GM12878 (cell line): ENCODE data around the gene HOXD11. TPM values are rescaled to one million over a fixed set of nuclear protein-coding genes. Genes with fewer than 3 reads are reported as not detected.
A peak's percentile ranks its signal among the peaks of the same experiment; 100 is the strongest.

Source experiments
- ATAC-seq: fragments of 200-7000 bp; cut with Tn5 transposase; 3 replicates; pipeline ENCODE4 v1.9.1; 2020; ENCODE audit warnings: mild to moderate bottlenecking, moderate library complexity
- BruUV-seq: library from RNA; stranded (reverse); fragments of 400-500 nt; replicated peaks from 2 replicates; lab custom pipeline; 2021; lab: Mats Ljungman, UMichigan
- CTCF ChIA-PET: fragments of 300-600 bp; sonication (Branson Sonifier 250); formaldehyde crosslinking; extraction: SDS; loops from one replicate; lab custom pipeline; 2021; ENCODE audit warnings: inconsistent platforms; lab: Yijun Ruan, JAX
- POLR2A ChIA-PET: fragments of 350-600 bp; formaldehyde crosslinking; extraction: SDS; loops from one replicate; lab custom pipeline; 2021; ENCODE audit warnings: inconsistent platforms; lab: Charles Lee
- RAD21 ChIA-PET: fragments of 300-600 bp; sonication (Branson Sonifier 250); formaldehyde crosslinking; loops from one replicate; lab custom pipeline; 2023; ENCODE audit warnings: antibody characterized with exemption; ENCODE audit not compliant: unreplicated experiment; lab: Charles Lee
- SMC1A ChIA-PET: fragments of 300-600 bp; sonication (Branson Sonifier 250); formaldehyde crosslinking; loops from one replicate; lab custom pipeline; 2023; ENCODE audit not compliant: unreplicated experiment, uncharacterized antibody; lab: Charles Lee
- DNase-seq: peaks from one replicate; pipeline ENCODE4 v3.0.0-alpha.2; 2011; ENCODE audit warnings: low read depth, low spot score
- FAIRE-seq: peaks from 3 replicates; lab custom pipeline; 2011; peaks lifted over from hg19 to GRCh38; lab: Jason Lieb, UNC
- H2AFZ ChIP-seq: 2 replicates; pipeline ENCODE4 v1.6.0; 2011; ENCODE audit warnings: low read depth, low read length, control low read depth; ENCODE audit not compliant: control insufficient read depth
- H3K27ac ChIP-seq: 2 replicates; pipeline ENCODE4 v1.5.1; 2011; ENCODE audit warnings: control low read depth; ENCODE audit not compliant: control insufficient read depth, insufficient read depth
- H3K27me3 ChIP-seq, 2 experiments: replicated peaks in 1 of 2; 2 replicates each; pipeline versions ENCODE4 v1.6.0 to v1.6.1; 2011; ENCODE audit warnings: low read length in 1 of 2; ENCODE audit not compliant: control insufficient read depth in 2 of 2, insufficient read depth in 2 of 2
- H3K36me3 ChIP-seq, 2 experiments: 2 replicates each; pipeline ENCODE4 v1.5.1; 2011; ENCODE audit warnings: low read length in 1 of 2; ENCODE audit not compliant: control insufficient read depth in 2 of 2, insufficient read depth in 2 of 2
- H3K4me1 ChIP-seq: 2 replicates; pipeline ENCODE4 v1.6.1; 2011; ENCODE audit warnings: mild to moderate bottlenecking, low read length, moderate library complexity, mixed read lengths; ENCODE audit not compliant: control insufficient read depth, insufficient read depth
- H3K4me2 ChIP-seq: 2 replicates; pipeline ENCODE4 v1.6.0; 2011; ENCODE audit warnings: control low read depth; ENCODE audit not compliant: control insufficient read depth, insufficient read depth
- H3K4me3 ChIP-seq: fragments of 200-600 bp; sonication (generic); 2 replicates; pipeline ENCODE4 v1.5.1; 2016
- H3K79me2 ChIP-seq: 2 replicates; pipeline ENCODE4 v1.6.0; 2011; ENCODE audit warnings: low read length; ENCODE audit not compliant: control insufficient read depth, insufficient read depth
- H3K9ac ChIP-seq: 2 replicates; pipeline ENCODE4 v1.8.0; 2011; ENCODE audit warnings: low read length, control low read depth, mixed read lengths; ENCODE audit not compliant: control insufficient read depth, insufficient read depth
- H3K9me3 ChIP-seq: replicated peaks from 3 replicates; pipeline ENCODE4 v1.5.1; 2011; ENCODE audit warnings: mild to moderate bottlenecking, low read length; ENCODE audit not compliant: control insufficient read depth, insufficient read depth
- H4K20me1 ChIP-seq: 2 replicates; pipeline ENCODE4 v1.6.0; 2011; ENCODE audit not compliant: control insufficient read depth, insufficient read depth
- BACH1 ChIP-seq: fragments of 450-650 bp; IDR thresholded peaks from 2 replicates; pipeline ENCODE4 v1.6.1; 2017; ENCODE audit warnings: mild to moderate bottlenecking, borderline replicate concordance
- EGR1 ChIP-seq, 2 experiments: IDR thresholded peaks; 1 replicate in 1 of 2; 2 replicates in 1 of 2; pipeline ENCODE4 v1.6.1; 2011 to 2012; ENCODE audit warnings: low read depth in 2 of 2, low read length in 2 of 2, borderline replicate concordance in 1 of 2, mild to moderate bottlenecking in 1 of 2, moderate library complexity in 1 of 2
- FOXM1 ChIP-seq: IDR thresholded peaks from 2 replicates; pipeline ENCODE4 v1.6.1; 2012; ENCODE audit warnings: low read depth, mild to moderate bottlenecking, inconsistent platforms, low read length, moderate library complexity
- IKZF2 ChIP-seq, 2 experiments: fragments of 450-650 bp; IDR thresholded peaks; 2 replicates each; pipeline ENCODE4 v1.6.1; 2017; ENCODE audit warnings: mild to moderate bottlenecking in 2 of 2, moderate library complexity in 2 of 2
- JUND ChIP-seq: IDR thresholded peaks from 2 replicates; pipeline ENCODE4 v1.6.1; 2012; ENCODE audit warnings: low read depth, mild to moderate bottlenecking, low read length, improper control_type of control experiment, moderate library complexity
- KAT2A ChIP-seq: conservative IDR thresholded peaks from 2 replicates; pipeline ENCODE4 v1.6.1; 2011; ENCODE audit warnings: low read depth, low read length; ENCODE audit not compliant: control insufficient read depth
- PML ChIP-seq: IDR thresholded peaks from 2 replicates; pipeline ENCODE4 v1.6.1; 2012; ENCODE audit warnings: low read length, inconsistent platforms
- RAD21 ChIP-seq: IDR thresholded peaks from 2 replicates; pipeline ENCODE4 v1.6.1; 2011; ENCODE audit warnings: mild to moderate bottlenecking, low read depth, low read length, moderate library complexity; ENCODE audit not compliant: insufficient read depth
- SKIL ChIP-seq: fragments of 450-650 bp; IDR thresholded peaks from 2 replicates; pipeline ENCODE4 v1.6.1; 2017; ENCODE audit warnings: mild to moderate bottlenecking, low read depth, inconsistent platforms; ENCODE audit not compliant: poor library complexity, severe bottlenecking
- TCF3 ChIP-seq: IDR thresholded peaks from 2 replicates; pipeline ENCODE4 v1.6.1; 2012; ENCODE audit warnings: low read depth, mild to moderate bottlenecking, low read length, borderline replicate concordance; ENCODE audit not compliant: insufficient read depth
- YY1 ChIP-seq: IDR thresholded peaks from 2 replicates; pipeline ENCODE4 v1.6.1; 2011; ENCODE audit warnings: low read depth, mild to moderate bottlenecking, low read length
- ZSCAN29 ChIP-seq: fragments of 450-650 bp; IDR thresholded peaks from 2 replicates; pipeline ENCODE4 v1.6.1; 2017; ENCODE audit warnings: mild to moderate bottlenecking, moderate library complexity
- WGBS: methylation state at CpG from one replicate; pipeline ENCODE4 v1.1.6; 2016; ENCODE audit warnings: low lambda C conversion rate; ENCODE audit not compliant: insufficient replicate concordance, insufficient coverage; ENCODE audit errors: missing lambda C conversion rate; 5-methylcytosine and 5-hydroxymethylcytosine counted together
- in situ Hi-C: fragments of 300-500 bp; cut with MboI; formaldehyde crosslinking; loops from 9 replicates; pipeline ENCODE4 v1.14.3; 2018; ENCODE audit warnings: mixed read lengths
- intact Hi-C: fragments of 100-400 bp; cut with micrococcal nuclease; formaldehyde crosslinking; loops from one replicate; pipeline ENCODE4 v1.14.2; 2022; ENCODE audit not compliant: unreplicated experiment
- polyA plus RNA-seq, 11 experiments: library from polyadenylated mRNA; depleted of rRNA in 4 of 11; unstranded in 6 of 11; stranded (reverse) in 5 of 11; fragments of >200 nt; fragmentation: Nextera tagmentation in 4 of 11; fragmentation: Illumina TruSeq in 1 of 11; extraction: Ambion mirVana in 4 of 11; extraction: Trizol in 1 of 11; gene quantifications; 1 replicate in 1 of 11; 2 replicates in 10 of 11; pipeline versions ENCODE4 v1.2.1 to v1.2.3, GENCODE V29; 2011 to 2016; ENCODE audit warnings: inconsistent platforms in 2 of 11, missing spikeins in 2 of 11, low read depth in 1 of 11
- total RNA-seq, 4 experiments: library from RNA; depleted of rRNA in 3 of 4; stranded (reverse); fragments of >200 nt in 3 of 4; fragmentation: Illumina TruSeq in 1 of 4; extraction: Trizol in 1 of 4; gene quantifications; 2 replicates each; pipeline versions ENCODE4 v1.2.1 to v1.2.3, GENCODE V29; 2013 to 2021
- TF ChIP-seq, protein P1 (sequence below), 3 experiments: IDR thresholded peaks in 2 of 3; conservative IDR thresholded peaks in 1 of 3; 2 replicates each; pipeline ENCODE4 v1.5.1; 2011; ENCODE audit warnings: low read depth in 3 of 3, low read length in 3 of 3, mild to moderate bottlenecking in 3 of 3, control low read depth in 2 of 3, moderate library complexity in 2 of 3, inconsistent platforms in 1 of 3, mixed read lengths in 1 of 3; ENCODE audit not compliant: control insufficient read depth in 2 of 3, insufficient read depth in 1 of 3; ENCODE audit errors: extremely low read depth in 1 of 3
- TF ChIP-seq, protein P2 (sequence below): IDR thresholded peaks from 2 replicates; pipeline ENCODE4 v1.6.1; 2011; ENCODE audit warnings: mild to moderate bottlenecking, low read depth, low read length, moderate library complexity; ENCODE audit not compliant: insufficient replicate concordance

The HOXD11 gene
- total and polyA plus RNA-seq, 10 of the 15 experiments (the other 5 are each of a cell fraction or from before 2014, with no cell fraction given) = not detected

DNA sequence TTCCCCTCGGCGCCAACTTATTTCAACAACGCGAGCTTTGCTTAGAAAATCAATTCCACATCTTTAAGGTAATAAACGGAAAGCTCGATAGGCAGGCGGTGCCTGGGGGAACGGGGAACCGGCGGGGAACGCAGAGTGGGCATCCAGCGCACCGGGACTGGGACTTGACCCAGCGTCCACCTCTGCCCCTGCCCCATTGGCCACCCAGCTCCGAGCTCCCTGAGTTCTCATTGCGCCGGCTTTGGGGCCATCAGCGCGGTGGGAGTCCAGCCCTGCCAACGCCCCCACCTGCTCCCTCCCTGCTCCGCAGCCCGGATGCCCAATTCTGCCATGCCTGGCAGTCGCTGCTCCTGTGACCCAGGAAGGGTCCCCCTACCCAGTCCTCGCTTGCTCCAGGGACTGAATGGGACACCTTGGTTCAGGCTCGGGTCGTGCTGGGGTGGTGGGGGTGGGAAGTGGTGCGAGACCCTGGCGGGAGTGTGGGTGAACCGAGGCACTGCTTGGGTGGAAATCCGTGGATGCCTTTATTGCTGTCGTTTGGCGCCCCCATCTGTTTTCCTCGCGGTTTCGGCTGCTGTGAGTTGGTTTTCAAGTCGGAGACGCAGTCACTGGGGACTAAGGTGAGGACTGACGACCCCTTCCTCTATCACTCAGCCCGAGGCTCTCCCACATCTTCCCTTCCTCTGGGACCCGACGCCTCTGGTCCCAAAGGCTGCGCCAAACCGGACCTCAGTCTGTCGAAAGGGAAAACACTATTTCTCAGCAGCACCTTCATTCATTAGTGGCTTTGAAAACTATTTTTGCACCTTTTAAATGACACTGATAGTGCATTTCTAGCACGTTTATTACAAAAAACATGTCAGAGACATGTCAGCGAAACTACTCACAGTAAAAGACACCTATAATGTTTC, 21.0 kb upstream of the HOXD11 start (continued):
- peak; percentile 57 for TF ChIP-seq RAD21
- TF ChIP-seq, all 136 proteins: peak for 3

DNA sequence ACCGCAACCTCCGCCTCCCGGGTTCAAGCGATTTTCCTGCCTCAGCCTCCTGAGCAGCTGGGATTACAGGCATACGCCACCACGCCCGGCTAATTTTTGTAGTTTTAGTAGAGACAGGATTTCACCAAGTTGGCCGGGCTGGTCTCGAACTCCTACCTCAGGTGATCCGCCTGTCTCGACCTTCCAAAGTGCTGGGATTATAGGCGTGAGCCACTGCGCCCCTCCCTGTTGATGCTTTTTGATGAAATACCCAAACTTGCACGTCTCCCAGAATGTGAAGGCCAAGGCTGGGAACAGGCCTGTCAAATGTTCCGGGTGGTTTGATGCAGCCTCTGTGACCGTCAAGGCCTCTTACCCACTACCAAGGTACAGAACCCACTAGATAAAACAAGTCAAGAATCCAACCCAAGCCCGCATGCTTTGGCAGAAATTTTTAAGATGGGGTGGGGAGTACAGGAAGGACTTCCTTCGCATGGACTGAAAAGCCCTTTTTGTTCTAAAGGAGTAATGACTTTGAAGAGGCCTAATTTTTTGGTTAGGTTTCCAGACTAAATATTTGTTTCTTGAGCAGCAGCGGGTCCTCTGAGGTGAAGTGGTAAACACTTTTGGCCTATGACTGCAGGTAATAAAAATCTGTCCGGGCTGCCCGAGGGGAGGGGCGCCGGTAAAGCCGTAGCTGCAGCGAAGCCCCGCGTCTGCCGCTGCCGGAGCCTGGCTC, 19.6 kb upstream of the HOXD11 start:
- intact Hi-C loops (loop anchor here (2.0 to 10.0 kb wide), 2 partner anchors 203 to 397 kb away; no protein-coding TSS in a partner anchor), in situ Hi-C loops (no loop called here)
- Histone ChIP-seq H3K27ac (no peak overlapping the region), H4K20me1 (no peaks in the 10 kb centered on the region), H3K36me3 (no peaks in the 10 kb centered on the region), H2AFZ (no peak overlapping the region), H3K9ac (no peak overlapping the region), H3K4me3 (no peak overlapping the region), H3K4me2 (no peak overlapping the region), H3K4me1 (no peaks in the 10 kb centered on the region), H3K79me2 (no peaks in the 10 kb centered on the region), H3K9me3 (peaks cover 2% of the 10 kb centered on the region; the same call in 2 of the 3 replicates), H3K27me3 (peaks cover 12 to 30% of the 10 kb centered on the region in 2 experiments)
- RAD21 ChIA-PET = interaction anchor here (2.4 kb wide), 1 partner anchor 397 kb away, joined by 9 read pairs; no protein-coding TSS in a partner anchor
- no TSS peak for BruUV-seq
- CTCF ChIA-PET = interaction anchor here (0.8 to 2.2 kb wide), 5 partner anchors 397 to 724 kb away, joined by 3 to 15 read pairs (median 4); no protein-coding TSS in a partner anchor
- SMC1A ChIA-PET = interaction anchor here (1.2 kb wide), 1 partner anchor 399 kb away, joined by 3 read pairs; no protein-coding TSS in a partner anchor
- POLR2A ChIA-PET = no interaction called here
- DNase-seq (no peak), ATAC-seq (no peak), FAIRE-seq (no peak)
- WGBS = 40% methylated on average over 29 of the region's 29 CpGs
- no peak for TF ChIP-seq JUND
- TF ChIP-seq EGR1 (IDR thresholded peaks at IDR 0.05; ENCODE audit: borderline replicate concordance in 1 of 2, low read depth in 2 of 2, low read length in 2 of 2) = no peak
- no peak for TF ChIP-seq TCF3
- TF ChIP-seq YY1 = no peak
- no peak for TF ChIP-seq PML
- TF ChIP-seq, protein P1, sequence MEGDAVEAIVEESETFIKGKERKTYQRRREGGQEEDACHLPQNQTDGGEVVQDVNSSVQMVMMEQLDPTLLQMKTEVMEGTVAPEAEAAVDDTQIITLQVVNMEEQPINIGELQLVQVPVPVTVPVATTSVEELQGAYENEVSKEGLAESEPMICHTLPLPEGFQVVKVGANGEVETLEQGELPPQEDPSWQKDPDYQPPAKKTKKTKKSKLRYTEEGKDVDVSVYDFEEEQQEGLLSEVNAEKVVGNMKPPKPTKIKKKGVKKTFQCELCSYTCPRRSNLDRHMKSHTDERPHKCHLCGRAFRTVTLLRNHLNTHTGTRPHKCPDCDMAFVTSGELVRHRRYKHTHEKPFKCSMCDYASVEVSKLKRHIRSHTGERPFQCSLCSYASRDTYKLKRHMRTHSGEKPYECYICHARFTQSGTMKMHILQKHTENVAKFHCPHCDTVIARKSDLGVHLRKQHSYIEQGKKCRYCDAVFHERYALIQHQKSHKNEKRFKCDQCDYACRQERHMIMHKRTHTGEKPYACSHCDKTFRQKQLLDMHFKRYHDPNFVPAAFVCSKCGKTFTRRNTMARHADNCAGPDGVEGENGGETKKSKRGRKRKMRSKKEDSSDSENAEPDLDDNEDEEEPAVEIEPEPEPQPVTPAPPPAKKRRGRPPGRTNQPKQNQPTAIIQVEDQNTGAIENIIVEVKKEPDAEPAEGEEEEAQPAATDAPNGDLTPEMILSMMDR (IDR thresholded peaks at IDR 0.05 in 2 of 3, conservative IDR thresholded peaks at IDR 0.05 in 1 of 3; ENCODE audit: control insufficient read depth in 2 of 3, extremely low read depth in 1 of 3, insufficient read depth in 1 of 3, low read depth in 3 of 3, low read length in 3 of 3) = no peak
- TF ChIP-seq SKIL = no peak
- no peak for TF ChIP-seq FOXM1
- TF ChIP-seq, protein P2, sequence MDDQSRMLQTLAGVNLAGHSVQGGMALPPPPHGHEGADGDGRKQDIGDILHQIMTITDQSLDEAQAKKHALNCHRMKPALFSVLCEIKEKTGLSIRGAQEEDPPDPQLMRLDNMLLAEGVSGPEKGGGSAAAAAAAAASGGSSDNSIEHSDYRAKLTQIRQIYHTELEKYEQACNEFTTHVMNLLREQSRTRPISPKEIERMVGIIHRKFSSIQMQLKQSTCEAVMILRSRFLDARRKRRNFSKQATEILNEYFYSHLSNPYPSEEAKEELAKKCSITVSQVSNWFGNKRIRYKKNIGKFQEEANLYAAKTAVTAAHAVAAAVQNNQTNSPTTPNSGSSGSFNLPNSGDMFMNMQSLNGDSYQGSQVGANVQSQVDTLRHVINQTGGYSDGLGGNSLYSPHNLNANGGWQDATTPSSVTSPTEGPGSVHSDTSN = no peak
- no peak for TF ChIP-seq BACH1
- TF ChIP-seq IKZF2 (IDR thresholded peaks at IDR 0.05) = no peak
- no peak for TF ChIP-seq KAT2A
- no peak for TF ChIP-seq ZSCAN29
